SKM-1 treated with dmso at 0.1 percent for 144 hours (cell line): ENCODE data around the gene TGOLN2.
"Not testable (repeated sequence)": the region's sequence is repeated elsewhere in the genome, so short reads cannot be mapped to it uniquely, and the experiment has no call there.

ENCODE experiments used
- DNase-seq: peaks from one replicate; lab custom pipeline; 2025; ENCODE audit not compliant: unreplicated experiment; lab: John Stamatoyannopoulos, UW

TGOLN2 gene

DNA sequence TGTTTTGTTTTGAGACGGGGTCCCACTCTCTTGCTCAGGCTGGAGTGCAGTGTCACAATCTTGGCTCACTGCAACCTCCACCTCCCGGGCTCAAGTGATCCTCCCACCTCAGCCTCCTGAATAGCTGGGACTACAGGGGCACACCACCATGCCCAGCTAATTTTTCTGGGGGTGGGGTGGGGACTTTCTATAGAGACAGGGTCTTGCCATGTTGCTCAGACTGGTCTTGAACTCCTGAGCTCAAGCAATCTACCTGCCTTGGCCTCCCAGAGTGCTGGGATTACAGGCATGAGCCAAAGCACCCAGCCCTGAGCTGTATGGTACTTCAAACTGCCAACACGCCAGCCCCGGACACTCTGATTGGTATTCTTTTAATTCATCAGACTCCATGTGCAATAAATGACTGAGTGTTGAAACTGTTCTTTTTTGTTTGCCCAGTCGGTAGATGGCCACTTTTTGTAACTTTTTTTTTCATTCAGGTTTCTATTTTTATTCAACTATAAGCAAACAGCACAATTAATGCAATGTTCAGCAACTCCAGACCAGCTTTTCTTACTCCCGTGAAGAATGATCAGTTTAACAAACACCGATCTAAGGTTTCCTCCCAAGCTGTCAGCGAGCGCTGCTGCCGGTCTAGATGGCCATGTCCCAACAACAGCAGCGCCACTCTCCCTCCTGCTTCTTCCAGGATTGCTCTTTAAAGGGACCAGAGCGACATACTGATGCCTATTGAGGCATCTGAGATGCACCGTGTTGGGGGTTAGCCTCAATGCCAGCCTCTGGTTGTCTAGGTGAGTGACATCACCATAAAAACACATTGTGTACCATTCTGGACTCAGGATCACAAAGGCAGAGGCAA, 12.5 kb upstream of the TGOLN2 start:
- DNase-seq = no peak

DNA sequence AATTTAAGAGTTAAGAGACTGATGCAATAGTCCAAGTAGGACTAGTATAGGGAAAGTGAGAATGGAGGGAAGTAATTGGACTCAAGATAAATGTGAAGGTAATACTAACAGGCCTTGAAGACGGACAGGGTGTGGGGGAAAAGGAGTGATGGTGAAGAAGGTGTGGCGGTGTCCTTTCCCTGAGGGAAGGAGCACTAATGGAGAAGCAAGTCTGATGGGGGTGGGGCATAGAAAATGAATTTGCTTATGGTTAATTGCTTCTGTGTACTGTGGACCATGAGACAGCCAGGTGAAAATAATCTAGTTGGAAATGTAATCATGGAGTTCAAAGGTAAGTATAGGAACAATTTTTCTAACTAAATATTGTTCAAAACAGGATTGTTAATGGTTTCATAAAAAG, 7.1 kb upstream of the TGOLN2 start:
- no peak for DNase-seq

DNA sequence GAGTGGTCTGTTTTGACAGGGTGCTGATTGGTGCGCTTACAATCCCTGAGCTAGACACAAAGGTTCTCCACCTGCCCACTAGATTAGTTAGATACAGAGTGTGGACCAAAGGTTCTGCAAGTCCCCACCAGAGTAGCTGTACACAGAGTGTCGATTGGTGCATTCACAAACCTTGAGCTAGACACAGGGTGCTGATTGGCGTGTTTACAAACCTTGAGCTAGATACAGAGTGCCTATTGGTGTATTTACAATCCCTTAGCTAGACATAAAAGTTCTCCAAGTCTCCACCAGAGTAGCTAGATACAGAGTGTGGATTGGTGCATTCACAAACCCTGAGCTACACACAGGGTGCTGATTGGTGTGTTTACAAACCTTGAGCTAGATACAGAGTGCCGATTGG, 6.1 kb upstream of the TGOLN2 start:
- not testable (repeated sequence) for DNase-seq

DNA sequence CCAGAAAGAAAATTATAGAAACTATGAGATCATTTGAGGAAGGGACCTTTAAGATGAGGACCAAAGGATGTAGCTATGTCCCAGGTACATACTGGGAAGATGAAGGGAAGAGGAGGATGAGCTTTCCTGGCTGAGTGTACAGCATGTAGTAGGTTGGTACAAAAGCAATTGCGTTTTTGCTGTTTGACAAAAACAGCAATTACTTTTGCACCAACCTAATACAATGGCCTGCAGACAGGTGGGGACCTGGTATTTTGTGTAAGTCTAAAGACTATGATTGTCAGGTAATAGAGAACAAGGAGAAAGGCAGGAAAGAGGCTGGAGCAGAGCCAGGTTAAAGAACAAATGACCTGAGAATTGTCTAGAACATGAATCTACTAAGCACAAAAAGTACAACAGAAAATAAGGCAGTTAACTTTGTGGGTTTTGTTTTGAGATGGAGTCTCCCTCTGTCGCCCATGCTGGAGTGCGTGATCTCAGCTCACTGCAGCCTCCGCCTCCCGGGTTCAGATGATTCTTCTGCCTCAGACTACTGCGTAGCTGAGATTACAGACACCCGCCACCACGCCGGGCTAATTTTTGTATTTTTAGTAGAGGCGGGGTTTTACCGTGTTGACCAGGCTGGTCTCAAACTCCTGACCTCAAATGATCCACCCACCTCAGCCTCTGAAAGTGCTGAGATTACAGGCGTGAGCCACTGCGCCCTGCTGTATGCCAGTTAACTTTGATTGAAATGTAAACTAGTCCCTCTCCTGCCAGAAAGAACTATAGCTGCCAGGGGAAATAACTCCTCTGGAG, 3.2 kb upstream of the TGOLN2 start:
- DNase-seq = no peak

DNA sequence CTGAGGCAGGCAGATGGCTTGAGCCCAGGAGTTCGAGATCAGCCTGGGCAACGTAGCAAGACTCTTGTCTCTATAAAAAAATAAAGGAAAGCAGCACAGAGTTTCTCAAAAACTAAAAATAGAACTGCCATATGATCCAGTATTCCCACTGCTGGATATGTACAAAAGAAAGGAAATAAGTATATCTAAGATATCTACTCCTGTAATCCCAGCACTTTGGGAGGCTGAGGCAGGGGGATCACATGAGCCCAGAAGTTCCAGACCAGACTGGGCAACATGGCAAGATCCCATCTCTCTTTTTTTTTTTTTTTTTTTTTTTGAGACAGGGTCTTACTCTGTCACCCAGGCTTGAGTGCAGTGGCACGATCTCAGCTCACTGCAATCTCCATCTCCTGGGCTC, 1.9 kb upstream of the TGOLN2 start:
- DNase-seq = not testable (repeated sequence)

DNA sequence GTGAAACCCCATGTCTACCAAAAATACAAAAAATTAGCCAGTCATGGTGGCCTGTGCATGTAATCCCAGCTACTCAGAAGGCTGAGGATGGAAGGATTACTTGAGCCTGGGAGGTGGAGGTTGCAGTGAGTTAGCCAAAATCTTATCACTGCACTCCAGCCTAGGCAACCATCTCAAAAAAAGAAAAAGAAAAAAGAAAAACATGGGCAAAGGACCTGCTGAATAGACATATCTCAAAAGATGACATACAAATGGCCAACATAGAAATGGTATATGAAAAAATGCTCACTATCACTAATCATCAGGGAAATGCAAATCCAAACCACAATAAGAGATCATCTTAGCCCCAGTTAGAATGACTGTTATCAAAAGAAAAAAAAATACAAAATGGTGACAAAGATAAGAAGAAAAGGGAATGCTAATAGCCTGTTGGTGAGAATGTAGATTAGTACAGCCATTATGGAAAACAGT, 1.4 kb upstream of the TGOLN2 start:
- DNase-seq = no peak

DNA sequence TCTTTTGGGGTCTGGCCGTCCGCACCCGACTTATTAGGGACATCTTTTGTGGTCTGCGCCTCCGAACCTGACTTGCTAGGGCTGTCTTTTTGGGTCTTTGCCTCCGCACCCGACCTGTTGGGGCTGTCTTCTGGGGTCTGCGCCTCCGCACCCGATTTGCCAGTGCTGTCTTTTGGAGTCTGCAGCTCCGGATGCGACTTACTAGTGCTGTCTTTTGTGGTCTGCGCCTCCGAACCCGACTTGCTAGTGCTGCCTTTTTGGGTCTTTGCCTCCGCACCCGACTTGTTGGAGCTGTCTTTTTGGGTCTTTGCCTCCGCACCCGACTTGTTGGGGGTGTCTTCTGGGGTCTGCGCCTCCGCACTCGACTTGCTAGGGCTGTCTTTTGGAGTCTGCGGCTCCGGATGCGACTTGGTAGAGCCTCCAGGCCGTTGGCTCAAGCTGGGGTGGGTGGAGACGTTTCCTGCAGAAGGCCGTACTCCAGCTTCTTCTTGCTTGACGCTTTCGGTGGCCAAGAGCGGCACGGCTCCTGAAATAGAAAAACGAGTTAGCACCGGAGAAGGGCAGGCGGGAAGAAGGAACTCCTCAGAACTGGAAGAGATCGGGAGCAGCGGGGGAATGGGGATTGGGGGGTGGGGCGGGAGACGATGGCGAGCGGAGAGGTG, 498 bp downstream of the TGOLN2 start:
- DNase-seq = no peak

DNA sequence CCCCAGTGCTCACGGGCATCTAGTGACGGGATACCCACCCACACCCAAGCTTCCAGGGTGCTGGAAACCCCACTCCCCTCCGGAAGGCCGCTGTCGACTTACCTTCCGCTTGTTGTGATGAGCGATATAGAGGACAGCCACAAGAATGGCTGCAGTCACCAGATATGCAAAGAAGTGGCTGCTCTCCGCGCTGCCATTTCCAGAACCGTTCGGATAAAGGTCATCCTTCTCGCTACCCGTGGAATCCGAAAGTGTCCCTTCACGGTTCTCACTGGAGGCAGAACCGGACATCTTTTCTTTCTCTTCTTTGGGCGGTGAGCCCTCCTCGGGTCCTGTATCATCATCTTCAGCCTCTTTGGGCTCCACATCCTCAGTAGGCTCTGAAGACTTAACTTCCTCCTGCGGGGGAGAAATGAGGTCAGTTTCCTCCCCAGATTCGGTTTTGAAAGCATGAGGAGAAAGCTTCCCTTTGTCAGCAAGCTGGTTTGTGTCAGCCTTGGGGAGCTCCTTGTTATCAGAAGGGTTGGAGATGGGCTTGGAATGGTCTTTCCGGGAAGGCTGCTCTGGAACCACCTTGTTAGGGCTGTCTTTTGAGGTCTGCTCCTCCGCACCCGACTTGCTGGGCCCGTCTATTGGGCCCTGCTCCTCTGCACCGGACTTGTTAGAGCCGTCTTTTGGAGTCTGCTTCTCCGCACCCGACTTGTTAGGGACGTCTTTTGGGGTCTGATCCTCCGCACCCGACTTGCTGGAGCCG, 1.2 kb downstream of the TGOLN2 start:
- peak; percentile 97 for DNase-seq

DNA sequence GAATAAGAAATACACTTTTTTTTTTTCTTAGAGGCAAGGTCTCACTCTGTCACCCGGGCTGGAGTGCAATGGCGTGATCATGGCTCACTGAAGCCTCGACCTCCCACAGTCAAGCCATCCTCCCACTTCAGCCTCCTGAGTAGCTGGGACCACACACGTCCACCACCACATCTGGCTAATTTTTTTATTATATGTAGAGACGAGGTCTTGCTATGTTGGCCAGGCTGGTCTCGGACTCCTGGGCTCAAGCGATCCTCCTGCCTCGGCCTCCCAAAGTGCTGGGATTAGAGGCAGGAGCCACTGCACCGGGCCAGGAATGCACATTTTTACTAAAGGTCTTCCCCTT, 2.4 kb downstream of the TGOLN2 start:
- no peak for DNase-seq

DNA sequence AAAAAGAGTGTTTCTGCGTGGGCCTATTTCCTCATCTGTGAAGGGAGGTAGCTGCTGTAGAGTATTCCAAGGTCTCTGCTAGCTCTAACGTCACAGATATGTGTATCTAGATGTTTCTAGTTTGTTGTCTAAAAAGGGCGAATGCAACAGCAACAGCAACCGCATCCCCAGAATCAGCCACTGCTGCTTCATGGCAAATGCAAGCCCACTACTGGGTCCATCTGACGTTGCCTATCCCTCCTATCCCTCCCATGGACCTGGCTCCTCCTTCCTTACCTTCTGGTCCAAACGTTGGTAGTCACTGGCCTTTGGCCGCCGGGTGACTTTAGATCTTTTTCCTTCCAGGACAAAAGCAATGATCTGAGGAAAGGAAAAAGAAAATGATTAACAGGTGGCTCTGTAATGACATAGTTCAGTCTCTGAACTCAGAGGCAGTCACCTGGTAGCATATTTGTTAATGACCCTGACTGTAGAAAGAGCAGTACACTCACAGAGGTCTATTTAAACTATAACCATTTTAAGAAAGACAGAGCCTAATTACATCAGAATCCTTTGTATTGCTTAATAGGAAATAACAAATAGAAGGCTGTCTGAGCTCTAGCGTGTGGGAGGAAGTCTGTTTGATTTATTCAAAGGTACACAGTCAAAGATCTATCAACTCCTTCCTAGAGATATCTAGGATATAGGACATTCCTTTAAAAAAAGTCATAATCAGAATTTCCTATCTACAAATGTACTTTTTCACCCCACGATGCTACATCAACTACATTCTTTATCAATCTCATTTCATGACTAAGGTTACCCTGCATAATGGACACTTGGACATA, 2.9 kb downstream of the TGOLN2 start:
- DNase-seq = peak; percentile 41

DNA sequence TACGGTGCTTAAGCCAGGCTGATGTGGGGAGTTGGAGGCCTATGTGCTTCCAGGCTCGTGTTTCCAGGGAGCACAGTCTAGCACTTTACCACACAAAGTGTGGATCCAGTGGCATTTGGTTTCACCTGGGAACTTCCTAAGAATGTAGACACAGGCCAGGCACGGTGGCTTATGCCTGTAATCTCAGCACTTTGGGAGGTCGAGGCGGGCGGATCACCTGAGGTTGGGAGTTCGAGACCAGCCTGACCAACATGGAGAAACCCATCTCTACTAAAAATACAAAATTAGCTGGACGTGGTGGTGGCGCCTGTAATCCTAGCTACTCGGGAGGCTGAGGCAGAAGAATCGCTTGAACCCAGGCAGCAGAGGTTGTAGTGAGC, 3.8 kb downstream of the TGOLN2 start:
- DNase-seq = not testable (repeated sequence)

DNA sequence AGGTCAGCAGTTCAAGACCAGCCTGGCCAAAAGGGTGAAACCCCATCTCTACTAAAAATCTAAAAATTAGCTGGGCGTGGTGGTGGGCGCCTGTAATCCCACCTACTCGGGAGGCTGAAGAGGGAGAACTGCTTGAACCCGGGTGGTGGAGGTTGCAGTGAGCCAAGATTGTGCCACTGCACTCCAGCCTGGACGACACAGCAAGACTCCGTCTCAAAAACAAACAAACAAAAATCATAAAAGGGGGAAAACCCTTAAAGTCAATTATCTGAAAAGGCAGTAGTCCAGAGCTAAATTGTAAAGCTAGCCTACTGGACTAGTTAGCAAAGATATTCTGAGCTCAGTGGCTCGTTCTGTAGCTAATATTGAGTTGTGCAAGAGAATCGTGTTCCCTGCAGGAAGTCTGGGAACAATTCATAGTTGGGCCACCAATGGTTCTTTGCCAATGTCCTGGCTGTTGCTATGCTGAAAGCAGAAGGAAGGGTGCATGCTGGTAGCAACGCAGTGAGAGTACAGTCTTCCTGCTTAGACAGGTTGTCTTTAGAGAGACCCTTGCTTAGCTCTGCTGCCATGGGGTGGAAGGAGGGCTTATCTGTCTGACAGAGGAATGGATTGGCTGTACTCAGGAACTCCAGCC, 4.3 kb downstream of the TGOLN2 start:
- DNase-seq = no peak

DNA sequence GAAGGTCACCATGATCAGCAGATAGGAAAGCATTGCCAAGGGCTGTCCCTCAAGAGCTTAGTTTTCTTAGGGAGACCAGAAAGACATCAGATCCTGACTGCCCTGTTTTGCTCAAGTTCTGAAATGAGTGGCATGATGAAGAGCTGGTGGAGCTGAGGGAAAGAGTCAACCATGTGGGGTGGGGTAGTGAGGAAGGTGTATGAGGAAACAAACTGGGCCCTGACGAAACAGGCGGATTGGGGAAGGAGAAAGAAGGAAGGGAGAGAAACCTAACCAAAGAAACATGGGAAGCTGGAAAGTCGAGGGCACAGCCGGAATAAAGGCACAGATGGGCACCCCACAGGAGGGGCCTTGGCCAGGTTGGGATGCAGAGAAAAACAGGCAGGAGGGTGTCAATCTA, 8.0 kb downstream of the TGOLN2 start:
- no peak for DNase-seq

DNA sequence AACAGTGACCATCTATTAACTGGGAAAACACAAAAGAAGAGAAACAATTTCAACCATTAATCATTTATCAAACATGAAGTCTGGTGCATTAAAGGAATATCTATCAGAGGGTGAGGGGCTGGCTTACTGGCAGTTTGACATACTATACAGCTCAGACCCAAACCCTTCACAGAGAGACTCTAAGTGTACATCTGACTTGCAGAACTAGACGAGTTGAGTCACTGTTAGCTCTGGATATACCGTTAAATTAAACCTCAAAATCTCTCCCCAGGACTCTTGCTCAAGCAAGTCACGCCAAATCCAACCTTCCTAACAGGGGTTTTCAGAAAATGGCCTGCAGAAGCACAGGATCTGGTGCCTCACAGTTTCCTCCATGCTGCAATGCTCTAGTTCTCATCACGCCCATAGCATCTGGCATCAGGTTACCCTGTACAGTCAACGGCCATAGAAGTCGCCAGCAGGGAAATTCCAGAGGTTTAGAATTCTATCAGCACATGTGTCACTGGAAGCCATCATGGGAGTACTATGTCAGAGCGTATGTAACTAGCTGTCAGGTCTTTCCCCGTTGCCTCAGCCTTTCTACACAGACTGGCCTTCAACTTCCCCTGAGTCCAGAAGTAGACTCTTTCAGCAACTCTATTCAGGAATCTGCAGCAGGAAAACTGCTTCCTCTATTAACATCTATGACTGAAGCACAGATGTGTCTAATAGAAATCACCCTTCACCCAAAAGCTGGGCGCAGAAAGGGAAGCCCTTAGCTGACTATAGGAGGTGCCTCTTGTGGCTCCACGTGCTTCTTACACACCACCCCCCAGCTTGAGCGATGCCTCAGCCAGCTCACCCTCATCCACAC, 9.3 kb downstream of the TGOLN2 start:
- no peak for DNase-seq

DNA sequence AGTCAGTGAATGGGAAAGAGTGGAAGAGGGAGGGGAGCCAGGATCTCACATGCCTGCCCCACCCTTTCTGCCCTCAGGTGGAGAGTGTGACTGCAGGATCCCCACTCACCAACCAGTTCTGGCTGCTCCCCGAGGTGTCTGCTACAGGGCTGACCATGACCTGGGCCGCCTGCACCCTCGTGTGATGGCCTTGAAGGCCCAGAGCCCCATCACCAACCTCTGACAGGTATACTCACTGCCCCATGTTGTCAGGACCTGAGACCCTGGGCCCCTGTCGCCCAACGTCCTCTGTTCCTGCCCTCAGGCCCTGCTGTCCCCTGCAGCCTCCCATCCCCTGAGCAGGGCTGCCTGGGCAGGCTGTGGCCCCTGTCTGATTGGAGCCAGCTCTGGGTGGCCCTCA, 11.9 kb downstream of the TGOLN2 start:
- DNase-seq = not testable (repeated sequence)

DNA sequence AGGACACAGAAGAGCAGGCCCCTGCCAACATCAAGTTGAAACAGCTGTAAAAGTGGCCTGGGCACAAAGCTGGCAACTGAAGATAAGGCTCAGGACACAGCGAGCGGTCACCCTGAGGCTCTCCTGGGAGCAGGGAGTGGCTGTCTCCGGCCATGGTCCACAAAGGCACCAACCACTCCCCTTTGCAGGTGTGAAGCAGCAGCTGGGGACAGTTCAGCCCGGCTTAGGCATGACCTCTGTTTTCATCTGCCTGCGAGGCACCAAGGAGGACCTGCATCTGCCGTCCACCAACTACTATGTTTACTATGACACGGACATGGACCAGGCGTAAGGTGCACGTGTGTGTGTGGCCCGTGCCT, 12.9 kb downstream of the TGOLN2 start:
- no peak for DNase-seq

DNA sequence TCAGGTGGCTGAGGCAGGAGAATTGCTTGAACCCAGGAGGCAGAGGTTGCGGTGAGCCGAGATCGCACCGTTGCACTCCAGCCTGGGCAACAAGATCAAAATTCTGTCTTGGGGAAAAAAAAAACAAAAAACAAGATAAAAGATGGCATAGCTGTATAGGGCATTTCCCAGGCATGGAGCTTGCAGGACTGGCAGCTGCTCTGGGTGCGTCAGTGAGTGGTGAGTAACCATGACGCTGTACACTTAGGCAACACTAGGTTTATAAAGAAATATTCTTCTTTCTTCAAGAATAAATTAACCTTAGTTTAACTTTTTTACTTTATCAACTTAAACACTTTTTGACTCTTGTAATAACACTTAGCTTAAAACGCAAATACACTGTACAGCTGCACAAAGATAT, 15.4 kb downstream of the TGOLN2 start:
- DNase-seq = no peak

DNA sequence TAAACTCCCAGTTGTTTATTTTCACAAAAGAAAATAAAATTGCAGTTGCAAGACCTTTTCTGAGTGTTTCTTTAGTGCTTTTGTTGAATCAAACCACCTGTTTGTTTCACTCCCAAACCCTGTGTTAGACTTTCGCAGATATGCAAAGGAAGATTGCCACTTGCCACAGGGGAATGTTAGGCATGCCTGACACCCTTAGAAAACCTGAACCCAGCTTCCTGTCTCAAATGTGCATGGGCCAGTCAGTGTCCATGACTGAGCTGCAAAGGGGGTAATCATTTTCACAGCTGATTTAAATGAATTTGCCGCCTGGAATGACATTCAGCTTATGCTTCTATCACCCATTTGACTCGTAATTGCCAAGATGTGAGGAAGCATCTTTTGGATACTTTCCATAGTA, 17.5 kb downstream of the TGOLN2 start:
- DNase-seq = no peak
